Muscle layer of colon (tissue), 2 donors: ENCODE measurements around the gene CASTOR1.

Source experiments
- H3K27ac ChIP-seq: one replicate; pipeline ENCODE4 v1.7.0; 2013; ENCODE audit warnings: low read depth, mild to moderate bottlenecking, low read length, moderate library complexity
- H3K27me3 ChIP-seq, 2 donors: one replicate each; pipeline ENCODE4 v1.7.0; 2013; ENCODE audit warnings: low read length in 2 of 2, mild to moderate bottlenecking in 2 of 2; ENCODE audit not compliant: insufficient read depth in 2 of 2, control insufficient read depth in 1 of 2
- H3K36me3 ChIP-seq: one replicate; pipeline ENCODE4 v1.7.0; 2013; ENCODE audit warnings: mild to moderate bottlenecking, low read length; ENCODE audit not compliant: insufficient read depth
- H3K4me1 ChIP-seq: one replicate; pipeline ENCODE4 v1.7.0; 2013; ENCODE audit warnings: mild to moderate bottlenecking, low read length; ENCODE audit not compliant: insufficient read depth
- H3K4me3 ChIP-seq, 2 donors: one replicate each; pipeline ENCODE4 v1.7.0; 2013; ENCODE audit warnings: low read length in 2 of 2, low read depth in 1 of 2, mild to moderate bottlenecking in 1 of 2, moderate library complexity in 1 of 2
- H3K9ac ChIP-seq: one replicate; pipeline ENCODE4 v1.7.0; 2013; ENCODE audit warnings: low read length
- H3K9me3 ChIP-seq: one replicate; pipeline ENCODE4 v1.7.0; 2013; ENCODE audit warnings: mild to moderate bottlenecking, low read length
- donor health status: abdominal sarcoma.
- donor health status: Adenocarcinoma of cecum.

Gene CASTOR1

DNA sequence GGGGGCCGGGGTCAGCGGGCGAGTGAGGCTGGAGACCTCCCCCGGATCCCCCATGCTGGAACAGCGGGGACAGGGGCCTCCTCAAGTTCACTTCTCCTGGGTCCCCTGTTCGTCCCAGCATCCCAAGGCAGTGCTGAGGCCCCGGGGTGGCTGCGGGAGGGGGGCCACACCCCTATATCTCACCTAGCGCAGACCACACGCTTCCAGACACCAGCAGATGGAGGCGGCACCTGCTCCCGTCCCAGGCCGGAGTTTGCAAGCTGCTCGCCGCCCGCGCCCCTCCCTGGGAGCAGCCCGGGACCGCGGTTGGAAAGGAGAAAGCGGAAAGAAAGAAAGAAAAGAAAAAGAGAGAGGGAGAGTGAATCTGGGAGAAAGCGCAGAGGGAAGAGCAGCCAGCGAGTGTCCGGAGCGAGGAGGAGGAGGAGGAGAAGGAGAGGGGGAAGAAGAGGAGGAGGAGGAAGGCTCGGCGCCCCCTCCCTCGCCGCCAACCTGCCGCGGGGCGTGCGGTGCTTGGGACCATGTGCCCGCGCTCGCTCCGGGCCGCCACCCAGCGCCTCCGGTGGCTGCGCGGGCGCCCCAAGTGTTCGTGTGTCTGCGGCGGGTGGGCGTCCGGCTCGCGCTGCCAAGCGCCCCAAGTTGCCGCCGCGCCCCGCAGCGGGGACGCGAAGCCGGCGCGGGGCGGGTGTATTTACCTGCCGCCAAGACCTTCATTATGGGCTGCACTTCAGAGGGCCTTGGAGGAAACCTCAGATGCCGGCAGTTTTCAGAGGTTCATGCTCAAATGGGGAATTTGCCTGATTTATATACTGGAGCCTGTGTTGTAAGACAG, 43.1 kb downstream of the CASTOR1 start, which contains the start of gene LIF:
TSS of gene LIF (minus strand) at position 775 of the 829 bp plus-strand sequence. CDS start at position 711, 64 bp downstream.
- Histone ChIP-seq H3K27me3 (peaks cover 8 to 40% of the 10 kb centered on the region in 2 donors), H3K4me3 (peak within 1 kb of the TSS; percentile 47 to 56), H3K27ac (peak within 1 kb of the TSS; percentile 7)

DNA sequence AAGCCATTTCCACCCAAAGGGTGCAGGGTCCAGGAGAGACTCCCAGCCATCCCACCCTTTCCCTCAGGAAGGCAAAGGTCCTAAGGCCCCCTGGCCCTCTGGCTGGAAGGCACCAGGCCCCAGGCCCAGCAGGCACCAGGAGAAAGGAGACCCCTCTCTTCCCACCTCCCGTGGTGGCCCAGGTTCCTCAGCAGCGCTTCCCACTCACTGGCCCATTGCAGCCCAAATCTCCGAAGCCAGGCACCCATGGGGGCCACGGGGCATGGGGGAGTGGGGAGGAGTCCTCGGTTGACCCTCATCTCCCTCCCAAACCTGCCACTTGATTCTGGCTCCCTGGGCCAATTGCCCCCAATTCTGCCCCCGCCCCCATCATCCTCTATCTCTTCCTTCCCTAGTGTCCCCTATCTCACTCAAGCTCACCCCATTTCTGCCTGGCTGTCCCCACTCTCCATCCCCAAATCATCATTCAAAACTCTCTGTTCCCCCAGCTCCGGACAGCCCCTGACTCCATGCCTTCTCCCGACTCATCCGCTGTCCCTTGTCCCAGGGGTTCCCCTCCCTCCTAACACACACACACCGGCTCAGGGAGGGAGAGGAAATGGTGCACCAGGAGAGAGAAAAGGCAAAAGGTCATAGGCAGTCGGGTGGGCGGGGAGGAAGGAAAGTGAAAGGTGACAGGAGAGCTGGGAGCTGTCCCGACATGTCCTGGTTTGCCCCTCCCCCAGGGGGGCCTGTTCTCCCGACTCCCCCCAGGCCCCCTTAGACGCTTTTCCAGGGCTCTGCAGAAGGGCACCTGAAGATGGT, 43.9 kb downstream of the CASTOR1 start:
- Histone ChIP-seq H3K9ac (no peak overlapping the region), H3K27ac (no peak overlapping the region), H3K36me3 (no peaks in the 10 kb centered on the region), H3K4me1 (peaks cover 8% of the 10 kb centered on the region), H3K4me3 (peak overlapping the region; percentile 47 to 56), H3K27me3 (peaks cover 8 to 40% of the 10 kb centered on the region in 2 donors), H3K9me3 (no peaks in the 10 kb centered on the region)

More for the DNA sequence above, 43.1 kb downstream of the CASTOR1 start, which contains the start of gene LIF:
- H3K9me3 ChIP-seq: no peaks in the 10 kb centered on the region
- H3K4me1 ChIP-seq: peaks cover 8% of the 10 kb centered on the region
- H3K36me3 ChIP-seq: no peaks in the 10 kb centered on the region
- no peak within 1 kb of the TSS for H3K9ac ChIP-seq

DNA sequence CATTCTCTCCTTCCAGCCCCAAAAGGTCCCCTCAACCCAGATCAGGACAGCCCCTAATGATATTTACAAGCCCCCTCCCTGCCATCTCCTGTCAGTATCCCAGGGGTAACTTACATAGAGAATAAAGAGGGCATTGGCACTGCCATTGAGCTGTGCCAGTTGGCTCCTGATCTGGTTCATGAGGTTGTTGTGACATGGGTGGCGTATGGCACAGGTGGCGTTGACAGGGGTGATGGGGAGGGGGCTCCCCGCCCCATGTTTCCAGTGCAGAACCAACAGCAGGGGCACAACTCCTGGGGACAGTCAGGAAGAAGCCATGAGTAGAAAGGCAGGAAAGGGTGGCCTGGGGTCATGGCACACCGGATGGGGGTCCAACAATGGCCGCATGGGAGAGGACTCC, 44.7 kb downstream of the CASTOR1 start:
- no peaks in the 10 kb centered on the region for H3K9me3 ChIP-seq
- H3K4me1 ChIP-seq: peaks cover 8% of the 10 kb centered on the region
- H3K9ac ChIP-seq: no peak overlapping the region
- H3K27ac ChIP-seq: no peak overlapping the region
- H3K36me3 ChIP-seq: no peaks in the 10 kb centered on the region
- H3K27me3 ChIP-seq: peaks cover 8 to 40% of the 10 kb centered on the region in 2 donors
- H3K4me3 ChIP-seq: no peak overlapping the region

- Histone ChIP-seq H3K9me3 (no peaks in the 10 kb centered on the region), H3K27me3 (peaks cover 8 to 37% of the 10 kb centered on the region in 2 donors), H3K27ac (no peak overlapping the region), H3K4me3 (no peak overlapping the region), H3K9ac (no peak overlapping the region), H3K36me3 (no peaks in the 10 kb centered on the region), H3K4me1 (peaks cover 11% of the 10 kb centered on the region)
Measured at GRCh38 chr22:30244066-30244465, 45.2 kb downstream of the CASTOR1 start.

DNA sequence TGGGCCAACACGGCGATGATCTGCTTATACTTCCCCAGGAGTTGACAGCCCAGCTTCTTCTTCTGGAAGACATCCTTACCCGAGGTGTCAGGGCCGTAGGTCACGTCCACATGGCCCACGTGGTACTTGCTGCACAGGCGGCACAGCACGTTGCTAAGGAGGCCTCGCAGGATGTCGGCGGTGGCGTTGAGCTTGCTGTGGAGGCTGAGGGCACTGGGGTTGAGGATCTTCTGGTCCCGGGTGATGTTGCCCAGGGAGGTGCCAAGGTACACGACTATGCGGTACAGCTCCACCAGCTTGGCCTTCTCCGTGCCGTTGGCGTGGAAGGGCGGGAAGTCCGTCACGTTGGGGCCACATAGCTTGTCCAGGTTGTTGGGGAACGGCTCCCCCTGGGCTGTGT, 45.6 kb downstream of the CASTOR1 start:
- Histone ChIP-seq H3K27ac (no peak overlapping the region), H3K4me3 (no peak overlapping the region), H3K36me3 (no peaks in the 10 kb centered on the region), H3K9ac (no peak overlapping the region), H3K4me1 (peaks cover 13% of the 10 kb centered on the region), H3K27me3 (peaks cover 8 to 33% of the 10 kb centered on the region in 2 donors), H3K9me3 (no peaks in the 10 kb centered on the region)

- Histone ChIP-seq H3K27ac (no peak overlapping the region), H3K27me3 (peaks cover 8 to 14% of the 10 kb centered on the region in 2 donors), H3K4me3 (no peak overlapping the region), H3K4me1 (peaks cover 13% of the 10 kb centered on the region), H3K9me3 (no peaks in the 10 kb centered on the region), H3K36me3 (no peaks in the 10 kb centered on the region), H3K9ac (no peak overlapping the region)
Measured at GRCh38 chr22:30241576-30242371, 47.5 kb downstream of the CASTOR1 start.

GRCh38 chr22:30240541-30241417, 48.5 kb downstream of the CASTOR1 start:
- Histone ChIP-seq H3K27ac (no peak overlapping the region), H3K9ac (no peak overlapping the region), H3K4me1 (peaks cover 10% of the 10 kb centered on the region), H3K4me3 (no peak overlapping the region), H3K36me3 (no peaks in the 10 kb centered on the region), H3K27me3 (peaks cover 5 to 10% of the 10 kb centered on the region in 2 donors), H3K9me3 (no peaks in the 10 kb centered on the region)

DNA sequence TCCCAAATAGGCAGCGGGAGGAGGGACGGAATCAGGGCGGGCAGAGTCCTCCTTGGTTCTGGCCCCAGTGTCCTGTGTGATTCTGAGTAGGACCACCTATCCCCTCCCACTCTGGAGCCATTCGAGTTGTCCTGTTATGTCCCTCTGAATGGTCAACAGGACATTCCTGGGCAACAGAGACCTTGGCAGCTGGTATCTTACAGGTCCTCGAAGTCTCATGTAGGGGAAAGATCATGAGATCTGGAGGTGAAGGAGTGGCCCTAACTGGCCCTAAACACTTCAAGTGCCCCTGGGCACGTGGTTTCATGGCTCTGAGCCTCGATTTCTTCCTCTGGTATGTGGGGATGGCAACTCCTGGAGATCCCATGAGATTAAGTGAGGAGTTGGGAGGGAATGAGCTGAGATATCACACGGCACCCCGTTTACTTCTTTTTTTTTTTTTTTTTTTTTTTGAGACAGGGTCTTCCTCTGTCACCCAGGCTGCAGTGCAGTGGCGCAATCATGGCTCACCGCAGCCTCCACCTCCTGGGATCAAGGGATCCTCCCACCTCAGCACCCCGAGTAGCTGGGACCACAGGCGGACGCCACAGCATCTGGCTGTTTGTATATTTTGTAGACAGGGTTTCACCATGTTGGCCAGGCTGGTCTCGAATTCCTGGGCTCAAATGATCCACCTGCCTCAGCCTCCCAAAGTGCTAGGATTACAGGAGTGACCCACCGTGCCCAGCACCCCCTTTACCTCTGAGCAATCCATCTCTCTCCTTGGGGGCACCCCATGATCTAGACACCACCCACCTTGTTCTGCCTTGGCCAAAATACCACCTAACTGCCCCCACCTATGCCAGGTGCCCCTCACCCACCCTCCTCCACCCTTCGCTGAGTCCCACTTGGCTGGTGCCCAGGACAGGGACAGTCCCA, 49.6 kb downstream of the CASTOR1 start:
- peaks cover 8% of the 10 kb centered on the region for H3K4me1 ChIP-seq
- no peaks in the 10 kb centered on the region for H3K27me3 ChIP-seq
- no peaks in the 10 kb centered on the region for H3K9me3 ChIP-seq
- no peak overlapping the region for H3K4me3 ChIP-seq
- H3K27ac ChIP-seq: no peak overlapping the region
- no peak overlapping the region for H3K9ac ChIP-seq
- no peaks in the 10 kb centered on the region for H3K36me3 ChIP-seq

DNA sequence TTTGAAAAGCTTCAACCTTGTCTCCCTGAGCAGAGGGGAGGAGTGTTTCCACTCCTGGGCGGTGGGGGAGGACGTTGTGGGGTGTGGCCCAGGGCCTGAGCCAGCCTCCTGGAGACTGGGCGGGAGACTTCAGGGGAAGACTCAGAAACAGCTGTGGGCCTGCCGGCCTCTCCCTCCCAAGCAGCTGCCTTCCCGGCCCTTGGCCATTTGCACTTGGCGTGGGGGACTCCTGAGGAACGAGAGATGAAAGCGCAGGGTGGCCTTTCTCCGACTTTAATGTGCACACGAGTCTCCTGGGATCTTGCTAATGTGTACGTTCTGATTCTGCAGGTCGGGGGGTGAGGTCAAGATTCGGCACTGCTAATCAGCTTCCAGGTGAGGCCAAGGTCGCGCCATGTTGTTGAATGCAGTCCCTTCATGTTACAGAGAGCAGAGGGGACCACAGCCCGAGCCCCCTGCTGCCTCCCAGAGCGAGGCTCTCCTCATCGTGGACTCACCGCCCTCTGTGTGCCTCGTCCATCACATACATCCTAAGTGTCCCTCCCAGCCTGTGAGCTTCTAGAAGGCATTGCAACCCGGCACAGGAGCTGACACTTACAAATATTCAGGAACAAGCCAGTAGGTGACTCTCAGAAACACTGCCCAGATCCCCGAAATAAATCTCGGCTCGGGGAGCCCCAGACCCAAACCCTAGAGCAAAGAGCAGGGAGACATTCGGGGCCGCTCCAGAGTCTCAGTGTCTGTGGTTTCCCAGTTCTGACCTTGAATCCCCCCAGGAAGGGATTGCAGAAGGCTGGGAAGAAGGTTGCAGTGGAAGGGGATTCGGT, 50.4 kb downstream of the CASTOR1 start:
- Histone ChIP-seq H3K9ac (no peak overlapping the region), H3K4me3 (no peak overlapping the region), H3K9me3 (no peaks in the 10 kb centered on the region), H3K27me3 (no peaks in the 10 kb centered on the region), H3K36me3 (no peaks in the 10 kb centered on the region), H3K4me1 (peaks cover 11% of the 10 kb centered on the region), H3K27ac (no peak overlapping the region)
